DOHH2 (cell line): ENCODE data around the gene ARFRP1.

ENCODE experiments used
- H3F3A ChIP-seq: fragments of 200-600 bp; sonication (generic), shearing (Covaris generic); 2 replicates; pipeline ENCODE4 v1.6.0; 2016; ENCODE audit warnings: antibody characterized with exemption, mild to moderate bottlenecking; ENCODE audit not compliant: control insufficient read depth, insufficient read depth
- H3K27ac ChIP-seq: fragments of 200-600 bp; sonication (generic); 2 replicates; pipeline ENCODE4 v1.5.1; 2014; ENCODE audit warnings: low read depth, mild to moderate bottlenecking, low read length, moderate library complexity
- H3K27me3 ChIP-seq: fragments of 200-600 bp; sonication (generic); 2 replicates; pipeline ENCODE4 v1.6.1; 2014; ENCODE audit warnings: mild to moderate bottlenecking, low read length, mixed read lengths; ENCODE audit not compliant: control insufficient read depth
- H3K36me3 ChIP-seq: fragments of 200-600 bp; sonication (generic); 2 replicates; pipeline ENCODE4 v1.6.1; 2014; ENCODE audit warnings: mild to moderate bottlenecking, low read length, moderate library complexity, mixed read lengths; ENCODE audit not compliant: control insufficient read depth
- H3K4me1 ChIP-seq: fragments of 200-600 bp; sonication (generic); 2 replicates; pipeline ENCODE4 v1.6.1; 2014; ENCODE audit warnings: mild to moderate bottlenecking, low read length, mixed read lengths; ENCODE audit not compliant: control insufficient read depth
- H3K4me2 ChIP-seq: fragments of 200-600 bp; sonication (generic); 2 replicates; pipeline ENCODE4 v1.6.0; 2014; ENCODE audit warnings: mild to moderate bottlenecking, low read length, moderate library complexity
- H3K4me3 ChIP-seq: fragments of 200-600 bp; sonication (generic); 2 replicates; pipeline ENCODE4 v1.5.1; 2014; ENCODE audit warnings: mild to moderate bottlenecking, low read length, mixed read lengths
- H3K79me2 ChIP-seq: fragments of 200-600 bp; sonication (generic); 2 replicates; pipeline ENCODE4 v1.6.1; 2014; ENCODE audit warnings: mild to moderate bottlenecking, low read length, mixed read lengths; ENCODE audit not compliant: control insufficient read depth
- H3K9me2 ChIP-seq: fragments of 200-600 bp; sonication (generic); replicated peaks from 2 replicates; pipeline ENCODE4 v1.6.1; 2014; ENCODE audit warnings: mild to moderate bottlenecking, low read length, mixed read lengths; ENCODE audit not compliant: control insufficient read depth
- H3K9me3 ChIP-seq: fragments of 200-600 bp; sonication (generic); 2 replicates; pipeline ENCODE4 v1.6.1; 2014; ENCODE audit warnings: antibody characterized with exemption, low read length, mixed read lengths; ENCODE audit not compliant: control insufficient read depth, insufficient read depth
- H4K20me1 ChIP-seq: fragments of 200-600 bp; sonication (generic); 2 replicates; pipeline ENCODE4 v1.6.0; 2014; ENCODE audit warnings: low read depth, mild to moderate bottlenecking, antibody characterized with exemption, low read length, moderate library complexity; ENCODE audit not compliant: control insufficient read depth, insufficient read depth
- CTCF ChIP-seq: fragments of 200-600 bp; sonication (generic); IDR thresholded peaks from one replicate; pipeline ENCODE4 v1.5.1; 2014; ENCODE audit warnings: antibody characterized with exemption, mild to moderate bottlenecking, low read depth, low read length; ENCODE audit not compliant: poor library complexity, severe bottlenecking
- EZH2phosphoT487 ChIP-seq: fragments of 200-600 bp; sonication (generic); IDR thresholded peaks from 2 replicates; pipeline ENCODE4 v1.6.1; 2017; ENCODE audit warnings: borderline replicate concordance, mild to moderate bottlenecking, antibody characterized with exemption, low read length, moderate library complexity, mixed read lengths

The ARFRP1 gene

GRCh38 chr20:63733579-63734081, 25.9 kb upstream of the ARFRP1 start:
- Histone ChIP-seq H3K9me2 (no peaks in the 10 kb centered on the region), H4K20me1 (no peaks in the 10 kb centered on the region), H3K36me3 (peaks cover 51% of the 10 kb centered on the region), H3K4me3 (no peak overlapping the region), H3K27ac (no peak overlapping the region), H3K4me1 (peaks cover 50% of the 10 kb centered on the region), H3K79me2 (peaks cover 29% of the 10 kb centered on the region), H3F3A (peaks cover 10% of the 10 kb centered on the region; the same call in 1 of the 2 replicates), H3K27me3 (no peaks in the 10 kb centered on the region), H3K4me2 (no peak overlapping the region), H3K9me3 (no peaks in the 10 kb centered on the region; the same call in 1 of the 2 replicates)
- no peak for TF ChIP-seq EZH2phosphoT487
- TF ChIP-seq CTCF = no peak

- H3K4me2 ChIP-seq = no peak overlapping the region
Measured at GRCh38 chr20:63733117-63733516, 25.3 kb upstream of the ARFRP1 start.

GRCh38 chr20:63732118-63733095, 24.6 kb upstream of the ARFRP1 start:
- peaks cover 16% of the 10 kb centered on the region for H3F3A ChIP-seq
- peaks cover 59% of the 10 kb centered on the region for H3K36me3 ChIP-seq
- H3K4me3 ChIP-seq = no peak overlapping the region
- H3K9me3 ChIP-seq = no peaks in the 10 kb centered on the region; the same call in 1 of the 2 replicates
- no peaks in the 10 kb centered on the region for H3K9me2 ChIP-seq
- no peak overlapping the region for H3K4me2 ChIP-seq
- H3K27me3 ChIP-seq = no peaks in the 10 kb centered on the region
- H3K27ac ChIP-seq = no peak overlapping the region
- peaks cover 51% of the 10 kb centered on the region for H3K4me1 ChIP-seq
- peaks cover 29% of the 10 kb centered on the region for H3K79me2 ChIP-seq
- TF ChIP-seq EZH2phosphoT487 (no peak), CTCF (no peak)
- no peaks in the 10 kb centered on the region for H4K20me1 ChIP-seq

More at GRCh38 chr20:63733117-63733516, 25.3 kb upstream of the ARFRP1 start:
- H3K9me3 ChIP-seq = no peaks in the 10 kb centered on the region; the same call in 1 of the 2 replicates
- peaks cover 50% of the 10 kb centered on the region for H3K4me1 ChIP-seq
- peaks cover 54% of the 10 kb centered on the region for H3K36me3 ChIP-seq
- H3K27ac ChIP-seq = no peak overlapping the region
- H4K20me1 ChIP-seq = no peaks in the 10 kb centered on the region
- peaks cover 29% of the 10 kb centered on the region for H3K79me2 ChIP-seq
- H3F3A ChIP-seq = peaks cover 10% of the 10 kb centered on the region; the same call in 1 of the 2 replicates
- no peaks in the 10 kb centered on the region for H3K9me2 ChIP-seq
- TF ChIP-seq CTCF (no peak), EZH2phosphoT487 (no peak)
- no peaks in the 10 kb centered on the region for H3K27me3 ChIP-seq
- H3K4me3 ChIP-seq = no peak overlapping the region
